ENCODE results near the gene TTC19.
"Not testable (repeated sequence)": the region's sequence is repeated elsewhere in the genome, so short reads cannot be mapped to it uniquely, and the experiment has no call there.

TTC19 gene

GRCh38 chr17:15973834-15974233 is 25.8 kb upstream of the TTC19 start:
- no peak for TF ChIP-seq CTCF (conservative IDR thresholded peaks at IDR 0.05; ENCODE audit: low read depth, low read length)
- no peak for DNase-seq (ENCODE audit: low read depth)
- no peak overlapping the region for H3K4me3 ChIP-seq (ENCODE audit: low read depth, low read length)

- no peak overlapping the region for H3K4me3 ChIP-seq (ENCODE audit: low read depth, low read length)
- DNase-seq (ENCODE audit: low read depth), result no peak
- no peak for TF ChIP-seq CTCF (conservative IDR thresholded peaks at IDR 0.05; ENCODE audit: low read depth, low read length)
Measured at GRCh38 chr17:15977894-15978293, 21.7 kb upstream of the TTC19 start.

- no peak overlapping the region for H3K4me3 ChIP-seq (ENCODE audit: low read depth, low read length)
- DNase-seq (ENCODE audit: low read depth), result no peak
- TF ChIP-seq CTCF (conservative IDR thresholded peaks at IDR 0.05; ENCODE audit: low read depth, low read length), result no peak
Measured at GRCh38 chr17:15978606-15979005, 21.0 kb upstream of the TTC19 start.

- not testable (repeated sequence) for H3K4me3 ChIP-seq (ENCODE audit: low read depth, low read length); DNase-seq (ENCODE audit: low read depth)
Measured at GRCh38 chr17:15979013-15979412, 20.6 kb upstream of the TTC19 start.

GRCh38 chr17:15981208-15981607 is 18.4 kb upstream of the TTC19 start:
- no peak for TF ChIP-seq CTCF (conservative IDR thresholded peaks at IDR 0.05; ENCODE audit: low read depth, low read length)
- H3K4me3 ChIP-seq (ENCODE audit: low read depth, low read length), result no peak overlapping the region
- DNase-seq (ENCODE audit: low read depth), result no peak

GRCh38 chr17:15981646-15982580 is 17.7 kb upstream of the TTC19 start:
- no peak for TF ChIP-seq CTCF (conservative IDR thresholded peaks at IDR 0.05; ENCODE audit: low read depth, low read length)
- peak; percentile 76 for DNase-seq (ENCODE audit: low read depth)
- no peak overlapping the region for H3K4me3 ChIP-seq (ENCODE audit: low read depth, low read length)

GRCh38 chr17:15996322-15996721 is 3.3 kb upstream of the TTC19 start:
- no peak overlapping the region for H3K4me3 ChIP-seq (ENCODE audit: low read depth, low read length)
- DNase-seq (ENCODE audit: low read depth), result no peak
- TF ChIP-seq CTCF (conservative IDR thresholded peaks at IDR 0.05; ENCODE audit: low read depth, low read length), result no peak
